ENCODE data around the gene SRMS.
A peak's percentile ranks its signal among the peaks of the same experiment; 100 is the strongest.

Gene SRMS

GRCh38 chr20:63500151-63500901 lies 47.2 kb downstream of the SRMS start:
- Histone ChIP-seq H3K27me3 (ENCODE audit: control insufficient read depth, insufficient read depth, low read length) (peaks cover 74% of the 10 kb centered on the region), H3K36me3 (ENCODE audit: control insufficient read depth, insufficient read depth, low read length) (no peaks in the 10 kb centered on the region), H3K4me3 (ENCODE audit: low read depth, low read length) (no peak overlapping the region), H3K27ac (ENCODE audit: low read depth, low read length) (no peak overlapping the region), H3K9me3 (ENCODE audit: control insufficient read depth, insufficient read depth, low read depth, low read length) (peaks cover 4% of the 10 kb centered on the region; the same call in 1 of the 2 replicates), H3K4me1 (ENCODE audit: control insufficient read depth, insufficient read depth, low read length) (peaks cover 33% of the 10 kb centered on the region), H3K9ac (ENCODE audit: low read length) (no peak overlapping the region)

- Histone ChIP-seq H3K27me3 (ENCODE audit: control insufficient read depth, insufficient read depth, low read length) (peaks cover 77% of the 10 kb centered on the region), H3K4me3 (ENCODE audit: low read depth, low read length) (peak overlapping the region; percentile 60), H3K9ac (ENCODE audit: low read length) (no peak overlapping the region)
Measured at GRCh38 chr20:63499338-63499969, 48.1 kb downstream of the SRMS start.

GRCh38 chr20:63498960-63499337 lies 48.6 kb downstream of the SRMS start, which contains the start of gene EEF1A2:
EEF1A2 (minus strand) TSS chr20:63499083; CDS start chr20:63497763, 1,320 bp downstream.
- no peaks in the 10 kb centered on the region for H3K9me3 ChIP-seq (ENCODE audit: control insufficient read depth, insufficient read depth, low read depth, low read length)
- no peak within 1 kb of the TSS for H3K9ac ChIP-seq (ENCODE audit: low read length)
- peaks cover 75% of the 10 kb centered on the region for H3K27me3 ChIP-seq (ENCODE audit: control insufficient read depth, insufficient read depth, low read length)
- no peak within 1 kb of the TSS for H3K27ac ChIP-seq (ENCODE audit: low read depth, low read length)
- H3K36me3 ChIP-seq (ENCODE audit: control insufficient read depth, insufficient read depth, low read length), result no peaks in the 10 kb centered on the region
- peak within 1 kb of the TSS; percentile 60 for H3K4me3 ChIP-seq (ENCODE audit: low read depth, low read length)
- H3K4me1 ChIP-seq (ENCODE audit: control insufficient read depth, insufficient read depth, low read length), result peaks cover 33% of the 10 kb centered on the region

More at GRCh38 chr20:63499338-63499969, 48.1 kb downstream of the SRMS start:
- H3K36me3 ChIP-seq (ENCODE audit: control insufficient read depth, insufficient read depth, low read length), result no peaks in the 10 kb centered on the region
- H3K27ac ChIP-seq (ENCODE audit: low read depth, low read length), result no peak overlapping the region
- peaks cover 33% of the 10 kb centered on the region for H3K4me1 ChIP-seq (ENCODE audit: control insufficient read depth, insufficient read depth, low read length)
- no peaks in the 10 kb centered on the region for H3K9me3 ChIP-seq (ENCODE audit: control insufficient read depth, insufficient read depth, low read depth, low read length)

- no peaks in the 10 kb centered on the region for H3K36me3 ChIP-seq (ENCODE audit: control insufficient read depth, insufficient read depth, low read length)
- H3K4me1 ChIP-seq (ENCODE audit: control insufficient read depth, insufficient read depth, low read length), result peaks cover 33% of the 10 kb centered on the region
- H3K27ac ChIP-seq (ENCODE audit: low read depth, low read length), result no peak overlapping the region
- peaks cover 76% of the 10 kb centered on the region for H3K27me3 ChIP-seq (ENCODE audit: control insufficient read depth, insufficient read depth, low read length)
- peak overlapping the region; percentile 60 for H3K4me3 ChIP-seq (ENCODE audit: low read depth, low read length)
- H3K9me3 ChIP-seq (ENCODE audit: control insufficient read depth, insufficient read depth, low read depth, low read length), result no peaks in the 10 kb centered on the region
- no peak overlapping the region for H3K9ac ChIP-seq (ENCODE audit: low read length)
Measured at GRCh38 chr20:63497946-63498935, 49.3 kb downstream of the SRMS start.

GRCh38 chr20:63497138-63497945 lies 50.2 kb downstream of the SRMS start:
- Histone ChIP-seq H3K27ac (ENCODE audit: low read depth, low read length) (no peak overlapping the region), H3K9me3 (ENCODE audit: control insufficient read depth, insufficient read depth, low read depth, low read length) (no peaks in the 10 kb centered on the region), H3K9ac (ENCODE audit: low read length) (no peak overlapping the region), H3K4me3 (ENCODE audit: low read depth, low read length) (peak overlapping the region; percentile 60; the same call in 1 of the 2 replicates), H3K4me1 (ENCODE audit: control insufficient read depth, insufficient read depth, low read length) (peaks cover 27% of the 10 kb centered on the region), H3K36me3 (ENCODE audit: control insufficient read depth, insufficient read depth, low read length) (no peaks in the 10 kb centered on the region; the same call in 1 of the 2 replicates), H3K27me3 (ENCODE audit: control insufficient read depth, insufficient read depth, low read length) (peaks cover 71% of the 10 kb centered on the region)

- H3K9me3 ChIP-seq (ENCODE audit: control insufficient read depth, insufficient read depth, low read depth, low read length), result no peaks in the 10 kb centered on the region
- peaks cover 69% of the 10 kb centered on the region for H3K27me3 ChIP-seq (ENCODE audit: control insufficient read depth, insufficient read depth, low read length)
- H3K27ac ChIP-seq (ENCODE audit: low read depth, low read length), result no peak overlapping the region
- peak overlapping the region; percentile 47 for H3K4me3 ChIP-seq (ENCODE audit: low read depth, low read length)
- no peak overlapping the region for H3K9ac ChIP-seq (ENCODE audit: low read length)
- H3K4me1 ChIP-seq (ENCODE audit: control insufficient read depth, insufficient read depth, low read length), result peaks cover 22% of the 10 kb centered on the region
- H3K36me3 ChIP-seq (ENCODE audit: control insufficient read depth, insufficient read depth, low read length), result no peaks in the 10 kb centered on the region; the same call in 1 of the 2 replicates
Measured at GRCh38 chr20:63496596-63497120, 50.9 kb downstream of the SRMS start.

- Histone ChIP-seq H3K27me3 (ENCODE audit: control insufficient read depth, insufficient read depth, low read length) (peaks cover 74% of the 10 kb centered on the region), H3K4me1 (ENCODE audit: control insufficient read depth, insufficient read depth, low read length) (peaks cover 22% of the 10 kb centered on the region), H3K4me3 (ENCODE audit: low read depth, low read length) (peak overlapping the region; percentile 47), H3K9ac (ENCODE audit: low read length) (no peak overlapping the region), H3K36me3 (ENCODE audit: control insufficient read depth, insufficient read depth, low read length) (no peaks in the 10 kb centered on the region; the same call in 1 of the 2 replicates), H3K9me3 (ENCODE audit: control insufficient read depth, insufficient read depth, low read depth, low read length) (no peaks in the 10 kb centered on the region), H3K27ac (ENCODE audit: low read depth, low read length) (no peak overlapping the region)
Measured at GRCh38 chr20:63495741-63496595, 51.6 kb downstream of the SRMS start.

GRCh38 chr20:63495167-63495720 lies 52.3 kb downstream of the SRMS start:
- no peak overlapping the region for H3K4me3 ChIP-seq (ENCODE audit: low read depth, low read length)
- H3K4me1 ChIP-seq (ENCODE audit: control insufficient read depth, insufficient read depth, low read length), result peaks cover 22% of the 10 kb centered on the region
- H3K27me3 ChIP-seq (ENCODE audit: control insufficient read depth, insufficient read depth, low read length), result peaks cover 74% of the 10 kb centered on the region
- H3K9ac ChIP-seq (ENCODE audit: low read length), result no peak overlapping the region
- H3K9me3 ChIP-seq (ENCODE audit: control insufficient read depth, insufficient read depth, low read depth, low read length), result no peaks in the 10 kb centered on the region
- no peak overlapping the region for H3K27ac ChIP-seq (ENCODE audit: low read depth, low read length)
- H3K36me3 ChIP-seq (ENCODE audit: control insufficient read depth, insufficient read depth, low read length), result no peaks in the 10 kb centered on the region; the same call in 1 of the 2 replicates

GRCh38 chr20:63494420-63495166 lies 53.0 kb downstream of the SRMS start:
- Histone ChIP-seq H3K9me3 (ENCODE audit: control insufficient read depth, insufficient read depth, low read depth, low read length) (no peaks in the 10 kb centered on the region), H3K4me3 (ENCODE audit: low read depth, low read length) (no peak overlapping the region), H3K9ac (ENCODE audit: low read length) (no peak overlapping the region), H3K36me3 (ENCODE audit: control insufficient read depth, insufficient read depth, low read length) (no peaks in the 10 kb centered on the region; the same call in 1 of the 2 replicates), H3K27me3 (ENCODE audit: control insufficient read depth, insufficient read depth, low read length) (peaks cover 74% of the 10 kb centered on the region), H3K4me1 (ENCODE audit: control insufficient read depth, insufficient read depth, low read length) (peaks cover 22% of the 10 kb centered on the region), H3K27ac (ENCODE audit: low read depth, low read length) (no peak overlapping the region)
